Inferior parietal cortex (tissue), 1 donor: Measurements from ENCODE around the gene DCDC1.
"Not testable (repeated sequence)": the region's sequence is repeated elsewhere in the genome, so short reads cannot be mapped to it uniquely, and the experiment has no call there.

Experiments
- DNase-seq: peaks from one replicate; pipeline ENCODE4 v3.0.0-alpha.2; 2016; ENCODE audit errors: extremely low spot score

Gene DCDC1

GRCh38 chr11:31326470-31327148, 42.9 kb downstream of the DCDC1 start:
- DNase-seq = no peak

- no peak for DNase-seq
Observed at GRCh38 chr11:31325160-31325559, 44.4 kb downstream of the DCDC1 start.

GRCh38 chr11:31323145-31323544, 46.4 kb downstream of the DCDC1 start:
- DNase-seq = no peak

GRCh38 chr11:31321494-31321893, 48.0 kb downstream of the DCDC1 start:
- not testable (repeated sequence) for DNase-seq

- no peak for DNase-seq
Observed at GRCh38 chr11:31303644-31304180, 65.8 kb downstream of the DCDC1 start.

GRCh38 chr11:31301549-31302510, 67.7 kb downstream of the DCDC1 start:
- DNase-seq = no peak

GRCh38 chr11:31295308-31295707, 74.2 kb downstream of the DCDC1 start:
- DNase-seq = no peak

GRCh38 chr11:31273527-31273926, 96.0 kb downstream of the DCDC1 start:
- DNase-seq = not testable (repeated sequence)

GRCh38 chr11:31267720-31268119, 101.8 kb downstream of the DCDC1 start:
- no peak for DNase-seq

GRCh38 chr11:31264834-31265233, 104.7 kb downstream of the DCDC1 start:
- DNase-seq = no peak

- no peak for DNase-seq
Observed at GRCh38 chr11:31262761-31263160, 106.8 kb downstream of the DCDC1 start.

- DNase-seq = no peak
Observed at GRCh38 chr11:31259797-31260196, 109.7 kb downstream of the DCDC1 start.

- no peak for DNase-seq
Observed at GRCh38 chr11:31254415-31254814, 115.1 kb downstream of the DCDC1 start.

- DNase-seq = no peak
Observed at GRCh38 chr11:31248768-31249167, 120.8 kb downstream of the DCDC1 start.

- no peak for DNase-seq
Observed at GRCh38 chr11:31247321-31247720, 122.2 kb downstream of the DCDC1 start.

- no peak for DNase-seq
Observed at GRCh38 chr11:31246451-31247165, 122.9 kb downstream of the DCDC1 start.

- no peak for DNase-seq
Observed at GRCh38 chr11:31243706-31244105, 125.8 kb downstream of the DCDC1 start.

- DNase-seq = peak; percentile 50
Observed at GRCh38 chr11:31240340-31240904, 129.1 kb downstream of the DCDC1 start.

GRCh38 chr11:31237819-31238760, 131.4 kb downstream of the DCDC1 start:
- no peak for DNase-seq

GRCh38 chr11:31236143-31236542, 133.4 kb downstream of the DCDC1 start:
- peak; percentile 22 for DNase-seq
